ENCODE measurements around the gene WDR91.
"Not testable (repeated sequence)": the region's sequence is repeated elsewhere in the genome, so short reads cannot be mapped to it uniquely, and the experiment has no call there.

WDR91 gene

GRCh38 chr7:135175931-135176330 is 35.4 kb downstream of the WDR91 start:
- DNase-seq: no peak

GRCh38 chr7:135174941-135175340 is 36.4 kb downstream of the WDR91 start:
- DNase-seq: no peak

GRCh38 chr7:135173916-135174315 is 37.4 kb downstream of the WDR91 start:
- not testable (repeated sequence) for DNase-seq

GRCh38 chr7:135171581-135172291 is 39.6 kb downstream of the WDR91 start:
- DNase-seq: not testable (repeated sequence)

- not testable (repeated sequence) for DNase-seq
Observed at GRCh38 chr7:135170998-135171481, 40.3 kb downstream of the WDR91 start.

- peak; percentile 83 for DNase-seq
Observed at GRCh38 chr7:135170274-135170997, 40.9 kb downstream of the WDR91 start, which contains the start of gene CYREN. TSS of gene CYREN (minus strand) at chr7:135170707. CDS start at chr7:135168922, 1,785 bp downstream.

- DNase-seq: no peak
Observed at GRCh38 chr7:135169964-135170273, 41.4 kb downstream of the WDR91 start.

- DNase-seq: peak; percentile 46
Observed at GRCh38 chr7:135169141-135169963, 42.0 kb downstream of the WDR91 start.

- no peak for DNase-seq
Observed at GRCh38 chr7:135168489-135169140, 42.7 kb downstream of the WDR91 start.

GRCh38 chr7:135168001-135168400 is 43.3 kb downstream of the WDR91 start:
- no peak for DNase-seq

GRCh38 chr7:135167365-135167917 is 43.9 kb downstream of the WDR91 start:
- no peak for DNase-seq

GRCh38 chr7:135166338-135166990 is 44.9 kb downstream of the WDR91 start:
- no peak for DNase-seq

GRCh38 chr7:135165862-135166261 is 45.5 kb downstream of the WDR91 start:
- DNase-seq: no peak

GRCh38 chr7:135164357-135165061 is 46.8 kb downstream of the WDR91 start:
- DNase-seq: no peak

GRCh38 chr7:135162382-135163001 is 48.8 kb downstream of the WDR91 start:
- no peak for DNase-seq

GRCh38 chr7:135161669-135162068 is 49.7 kb downstream of the WDR91 start:
- DNase-seq: no peak

- no peak for DNase-seq
Observed at GRCh38 chr7:135160858-135161653, 50.3 kb downstream of the WDR91 start.

GRCh38 chr7:135160098-135160857 is 51.0 kb downstream of the WDR91 start:
- no peak for DNase-seq

Data from activated effector memory CD4-positive, alpha-beta T cell treated with Interleukin-2 at 50 U/mL for 16 hours (primary cell).